HG03159 (cell line): ENCODE data around the gene FAM83B.
"Not testable (repeated sequence)": the region's sequence is repeated elsewhere in the genome, so short reads cannot be mapped to it uniquely, and the experiment has no call there.

Experiments used
- ATAC-seq: cut with Tn5 transposase; IDR thresholded peaks from one replicate; pipeline ENCODE4 v1.9.1; 2021; ENCODE audit warnings: mild to moderate bottlenecking, moderate library complexity; ENCODE audit not compliant: unreplicated experiment

Gene FAM83B

DNA sequence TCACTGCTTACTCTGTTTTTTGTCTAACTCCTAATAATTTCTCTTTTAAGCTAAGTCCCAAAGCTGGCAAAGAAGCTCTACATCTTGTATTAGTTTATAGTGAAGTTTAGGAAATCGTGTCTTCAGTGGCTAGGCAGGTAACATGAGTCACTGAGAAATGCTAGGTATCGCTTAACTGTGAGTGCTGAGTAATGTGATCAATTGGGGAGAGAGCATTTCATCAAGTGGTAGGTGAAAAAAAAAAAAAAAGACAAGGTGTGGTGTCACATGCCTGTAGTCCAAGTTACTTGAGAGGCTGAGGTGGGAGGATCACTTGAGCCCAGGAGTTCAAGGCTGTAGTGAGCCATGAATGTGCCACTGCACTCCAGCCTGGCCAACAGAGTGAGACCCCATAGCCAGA lies 125.3 kb downstream of the FAM83B start:
- ATAC-seq: no peak

DNA sequence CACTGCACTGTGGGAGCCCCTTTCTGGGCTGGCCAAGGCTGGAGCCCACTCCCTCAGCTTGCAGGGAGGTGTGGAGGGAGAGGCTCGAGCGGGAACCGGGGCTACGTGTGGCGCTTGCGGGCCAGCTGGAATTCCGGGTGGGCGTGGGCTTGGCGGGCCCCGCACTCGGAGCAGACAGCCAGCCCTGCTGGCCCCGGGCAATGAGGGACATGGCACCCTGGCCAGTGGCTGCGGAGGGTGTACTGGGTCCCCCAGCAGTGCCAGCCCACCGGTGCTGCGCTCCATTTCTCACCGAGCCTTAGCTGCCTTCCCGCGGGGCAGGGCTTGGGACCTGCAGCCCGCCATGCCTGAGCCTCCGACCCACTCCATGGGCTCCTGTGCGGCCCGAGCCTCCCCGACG lies 132.6 kb downstream of the FAM83B start:
- not testable (repeated sequence) for ATAC-seq

DNA sequence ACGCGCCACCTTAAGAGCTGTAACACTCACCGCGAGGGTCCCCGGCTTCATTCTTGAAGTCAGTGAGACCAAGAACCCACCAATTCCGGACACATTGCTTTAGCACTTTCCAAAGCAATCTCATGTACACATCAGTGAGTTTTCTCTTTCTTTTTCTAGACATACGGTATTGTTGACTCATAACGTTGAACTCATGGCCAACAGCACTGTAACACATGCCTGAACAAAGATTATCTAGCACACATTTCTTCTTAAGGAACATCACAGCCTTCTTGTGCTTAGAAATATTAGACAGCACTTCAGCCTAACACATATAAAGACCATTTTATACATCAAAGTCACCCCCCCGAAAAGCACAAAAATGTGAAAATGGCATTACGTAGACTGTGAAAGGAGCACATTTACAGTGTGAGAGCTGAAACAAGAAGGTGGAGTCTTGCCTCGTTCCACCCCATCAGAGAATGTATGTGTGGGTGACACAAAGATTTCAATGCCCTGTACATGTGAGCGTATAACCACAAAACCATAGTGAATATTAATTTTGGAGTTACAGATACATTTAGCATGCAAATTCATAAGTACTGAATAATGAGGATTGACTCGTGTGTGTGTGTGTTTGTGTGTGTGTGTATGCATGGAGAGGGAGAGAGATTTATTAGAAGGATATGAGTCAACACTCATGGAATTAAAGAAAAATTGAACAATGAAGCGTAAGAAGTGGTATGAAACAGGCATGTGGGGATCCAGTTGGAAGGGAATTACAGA lies 134.1 kb downstream of the FAM83B start:
- no peak for ATAC-seq

- ATAC-seq: no peak
These were observed 134.7 kb downstream of the FAM83B start for GRCh38 chr6:54981276-54981609.

GRCh38 chr6:54981647-54982046 lies 135.1 kb downstream of the FAM83B start:
- no peak for ATAC-seq

DNA sequence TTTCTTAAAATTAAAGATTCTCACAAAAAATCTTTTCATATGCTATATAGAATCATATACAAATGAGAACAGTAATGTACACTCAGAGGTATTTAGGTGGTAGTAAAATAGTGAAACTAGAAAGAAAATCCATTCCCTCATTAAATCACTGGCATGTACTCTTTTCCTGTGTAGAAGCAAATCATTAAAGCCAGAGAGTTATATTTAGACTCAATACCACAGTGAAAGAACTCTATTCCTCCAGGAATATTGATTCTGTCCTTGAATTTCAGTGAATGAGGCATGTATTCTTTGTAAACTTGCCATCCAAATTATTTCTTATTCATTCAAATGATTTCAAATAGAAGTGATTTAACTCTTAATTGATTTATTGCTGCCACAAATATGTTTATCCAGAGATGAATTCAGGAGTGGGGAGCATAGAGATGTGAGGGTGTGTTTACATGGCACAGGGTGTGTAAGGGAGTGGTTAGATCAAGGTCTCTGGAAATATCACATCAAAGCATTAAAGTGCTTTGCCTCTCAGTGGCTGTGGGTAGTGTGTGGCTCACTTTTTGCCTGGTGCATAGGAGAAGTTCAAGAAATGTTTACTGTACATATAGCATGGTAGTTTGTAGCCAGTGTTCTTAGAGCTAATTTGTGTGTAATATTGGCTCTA lies 141.2 kb downstream of the FAM83B start:
- ATAC-seq: no peak

DNA sequence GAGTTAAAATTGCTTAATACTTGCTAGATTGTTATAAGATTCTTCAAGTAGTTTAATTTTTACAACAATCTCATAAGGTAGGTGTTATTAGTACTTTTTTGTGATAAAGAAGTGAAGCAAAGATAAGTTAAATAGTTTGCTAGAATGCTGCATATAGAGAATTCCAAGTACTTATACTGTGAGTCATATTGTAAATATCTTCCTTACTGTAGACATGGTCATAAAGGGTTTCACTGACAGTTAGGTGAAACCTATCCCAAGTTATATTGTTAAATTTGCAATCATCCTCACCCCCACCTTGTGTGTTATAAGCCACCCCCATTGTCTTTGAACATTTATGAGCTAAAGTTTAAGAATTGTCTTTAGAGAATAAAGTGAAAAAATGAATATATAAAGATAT lies 142.0 kb downstream of the FAM83B start:
- no peak for ATAC-seq

DNA sequence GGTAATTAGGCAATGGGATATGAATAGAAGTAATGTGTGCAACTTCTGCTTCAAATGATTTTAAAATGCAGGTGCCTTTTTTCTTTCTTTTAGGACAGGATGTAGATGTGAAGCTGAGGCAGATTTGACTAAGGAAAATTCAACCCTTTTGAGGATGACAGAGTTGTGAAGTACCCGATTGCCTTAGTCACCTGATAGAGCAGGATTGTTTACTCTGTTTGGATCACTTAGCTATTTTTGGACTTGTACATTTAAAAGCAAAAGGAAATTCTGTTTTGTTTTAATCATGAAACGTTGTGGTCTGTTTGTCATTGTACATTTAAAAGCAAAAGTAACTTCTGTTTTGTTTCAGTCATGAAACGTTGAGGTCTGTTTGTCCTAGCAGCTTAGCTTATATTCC lies 143.4 kb downstream of the FAM83B start:
- ATAC-seq: no peak
